GM19452 (cell line): ENCODE results near the gene SLC18B1.

ENCODE experiments used
- ATAC-seq: cut with Tn5 transposase; IDR thresholded peaks from one replicate; pipeline ENCODE4 v1.9.1; 2021; ENCODE audit not compliant: unreplicated experiment

Gene SLC18B1

GRCh38 chr6:132797951-132798868 is at the start of gene SLC18B1:
Gene SLC18B1, minus strand, starts transcription at chr6:132798637. Its CDS starts 181 bp downstream, at chr6:132798456.
- ATAC-seq, result peak; percentile 45

GRCh38 chr6:132843316-132844035 is 45.0 kb upstream of the SLC18B1 start:
- ATAC-seq, result no peak

- ATAC-seq, result no peak
Observed at GRCh38 chr6:132841966-132842365, 43.5 kb upstream of the SLC18B1 start.

- ATAC-seq, result no peak
Observed at GRCh38 chr6:132832891-132833290, 34.5 kb upstream of the SLC18B1 start.

GRCh38 chr6:132830334-132830751 is 31.9 kb upstream of the SLC18B1 start:
- no peak for ATAC-seq

GRCh38 chr6:132820629-132821381 is 22.4 kb upstream of the SLC18B1 start:
- ATAC-seq, result no peak

GRCh38 chr6:132819405-132820161 is 21.1 kb upstream of the SLC18B1 start:
- ATAC-seq, result no peak

- ATAC-seq, result no peak
Observed at GRCh38 chr6:132818404-132819359, 20.2 kb upstream of the SLC18B1 start.

GRCh38 chr6:132817554-132818403 is 19.3 kb upstream of the SLC18B1 start:
- ATAC-seq, result no peak

GRCh38 chr6:132816660-132817059 is 18.2 kb upstream of the SLC18B1 start:
- ATAC-seq, result no peak

- ATAC-seq, result peak; percentile 3
Observed at GRCh38 chr6:132814716-132815570, 16.5 kb upstream of the SLC18B1 start.

- peak; percentile 35 for ATAC-seq
Observed at GRCh38 chr6:132813173-132813856, 14.9 kb upstream of the SLC18B1 start.

- ATAC-seq, result peak; percentile 11
Observed at GRCh38 chr6:132812756-132813172, 14.3 kb upstream of the SLC18B1 start.

GRCh38 chr6:132812255-132812732 is 13.9 kb upstream of the SLC18B1 start:
- ATAC-seq, result no peak

GRCh38 chr6:132811276-132811675 is 12.8 kb upstream of the SLC18B1 start:
- ATAC-seq, result no peak

- ATAC-seq, result no peak
Observed at GRCh38 chr6:132805548-132805947, 7.1 kb upstream of the SLC18B1 start.

- no peak for ATAC-seq
Observed at GRCh38 chr6:132804251-132804650, 5.8 kb upstream of the SLC18B1 start.
